ENCODE results near the gene GJC1.

- no peak for TF ChIP-seq RNF2 (IDR thresholded peaks at IDR 0.05)
- no peak for TF ChIP-seq CTCF (IDR thresholded peaks at IDR 0.05 in 2 of 3, conservative IDR thresholded peaks at IDR 0.05 in 1 of 3; ENCODE audit: insufficient read depth in 2 of 3, low read depth in 1 of 3, low read length in 3 of 3)
- no peak for TF ChIP-seq SP1 (CRISPR knock-in tag; IDR thresholded peaks at IDR 0.05)
- TF ChIP-seq POLR2A (conservative IDR thresholded peaks at IDR 0.05) = no peak
Measured at GRCh38 chr17:44867841-44868240, 37.8 kb upstream of the GJC1 start.
